IMR-90 (cell line): ENCODE results near the gene WWC2. TPM values are rescaled to one million over a fixed set of nuclear protein-coding genes. Genes with fewer than 3 reads are reported as not detected.
A peak's percentile ranks its signal among the peaks of the same experiment; 100 is the strongest.

Experiments
- ATAC-seq: fragments of 200-7000 bp; cut with Tn5 transposase; 2 replicates; pipeline ENCODE4 v1.9.1; 2020; ENCODE audit warnings: low read depth, mild to moderate bottlenecking, moderate library complexity
- BruUV-seq: library from RNA; stranded (reverse); fragments of 400-500 nt; replicated peaks from 2 replicates; lab custom pipeline; 2021; lab: Mats Ljungman, UMichigan
- CTCF ChIA-PET: fragments of 300-600 bp; formaldehyde crosslinking; extraction: SDS; loops from one replicate; lab custom pipeline; 2021; ENCODE audit warnings: antibody characterized with exemption; lab: Yijun Ruan, JAX
- POLR2A ChIA-PET: fragments of 300-600 bp; sonication (Branson Sonifier 250); formaldehyde crosslinking; loops from one replicate; lab custom pipeline; 2022; ENCODE audit warnings: antibody characterized with exemption; ENCODE audit not compliant: unreplicated experiment; lab: Charles Lee
- DNase-seq: peaks from one replicate; pipeline ENCODE4 v3.0.0; 2013
- H2AFZ ChIP-seq: replicated peaks from 2 replicates; pipeline ENCODE3; 2013; ENCODE audit warnings: low read length, mild to moderate bottlenecking; ENCODE audit not compliant: poor library complexity
- H2AK5ac ChIP-seq: 2 replicates; pipeline ENCODE4 v1.6.1; 2013; ENCODE audit warnings: low read depth, low read length, inconsistent platforms
- H2AK9ac ChIP-seq: replicated peaks from 2 replicates; pipeline ENCODE3; 2013; ENCODE audit warnings: mild to moderate bottlenecking, low read depth, low read length, moderate library complexity; ENCODE audit not compliant: poor library complexity
- H2BK120ac ChIP-seq: 2 replicates; pipeline ENCODE4 v1.6.1; 2013; ENCODE audit warnings: low read depth, low read length, inconsistent platforms
- H2BK15ac ChIP-seq: 3 replicates; pipeline ENCODE4 v1.6.1; 2013; ENCODE audit warnings: low read depth, low read length, inconsistent platforms
- H2BK20ac ChIP-seq: 2 replicates; pipeline ENCODE4 v1.6.1; 2013; ENCODE audit warnings: low read depth, mild to moderate bottlenecking, inconsistent platforms, low read length, moderate library complexity
- H2BK5ac ChIP-seq: 2 replicates; pipeline ENCODE4 v1.6.1; 2013; ENCODE audit warnings: mild to moderate bottlenecking, low read depth, low read length, inconsistent platforms; ENCODE audit not compliant: poor library complexity, severe bottlenecking
- H3K14ac ChIP-seq: replicated peaks from 2 replicates; pipeline ENCODE4 v1.6.1; 2013; ENCODE audit warnings: low read depth, low read length, inconsistent platforms
- H3K18ac ChIP-seq: 2 replicates; pipeline ENCODE4 v1.6.1; 2013; ENCODE audit warnings: low read depth, low read length, control low read depth
- H3K23ac ChIP-seq: 2 replicates; pipeline ENCODE4 v1.6.1; 2013; ENCODE audit warnings: low read depth, low read length, inconsistent platforms
- H3K27ac ChIP-seq: 2 replicates; pipeline ENCODE4 v1.5.1; 2013; ENCODE audit warnings: mild to moderate bottlenecking, control low read depth, low read length; ENCODE audit not compliant: insufficient read depth
- H3K27me3 ChIP-seq: 2 replicates; pipeline ENCODE4 v1.6.1; 2013; ENCODE audit warnings: low read length; ENCODE audit not compliant: control insufficient read depth, insufficient read depth
- H3K36me3 ChIP-seq: 2 replicates; pipeline ENCODE4 v1.6.1; 2013; ENCODE audit warnings: low read length, mixed read lengths; ENCODE audit not compliant: control insufficient read depth, insufficient read depth
- H3K4ac ChIP-seq: 2 replicates; pipeline ENCODE4 v1.6.1; 2013; ENCODE audit warnings: low read depth, low read length, inconsistent platforms
- H3K4me1 ChIP-seq: 2 replicates; pipeline ENCODE4 v1.6.1; 2013; ENCODE audit warnings: low read length, mixed read lengths; ENCODE audit not compliant: control insufficient read depth, insufficient read depth
- H3K4me2 ChIP-seq: 2 replicates; pipeline ENCODE4 v1.6.1; 2013; ENCODE audit warnings: low read depth, mild to moderate bottlenecking, control low read depth, low read length, moderate library complexity
- H3K4me3 ChIP-seq: 2 replicates; pipeline ENCODE4 v1.5.1; 2013; ENCODE audit warnings: low read depth, mild to moderate bottlenecking, control low read depth, low read length, moderate library complexity; ENCODE audit not compliant: insufficient read depth
- H3K56ac ChIP-seq: 2 replicates; pipeline ENCODE4 v1.6.1; 2013; ENCODE audit warnings: low read length, inconsistent platforms; ENCODE audit not compliant: insufficient read depth; ENCODE audit errors: extremely low read depth
- H3K79me1 ChIP-seq, 2 experiments: 2 replicates each; pipeline ENCODE4 v1.6.1; 2013; ENCODE audit warnings: low read length in 2 of 2, inconsistent platforms in 1 of 2, low read depth in 1 of 2
- H3K9ac ChIP-seq: 2 replicates; pipeline ENCODE4 v1.6.1; 2013; ENCODE audit warnings: low read depth, low read length, control low read depth
- H3K9me1 ChIP-seq: 2 replicates; pipeline ENCODE4 v1.6.1; 2013; ENCODE audit warnings: low read length, inconsistent platforms; ENCODE audit not compliant: insufficient read depth
- H3K9me3 ChIP-seq: 2 replicates; pipeline ENCODE4 v1.6.1; 2013; ENCODE audit warnings: low read length; ENCODE audit not compliant: control insufficient read depth, insufficient read depth
- H4K20me1 ChIP-seq: 2 replicates; pipeline ENCODE4 v1.6.1; 2013; ENCODE audit warnings: low read length, inconsistent platforms; ENCODE audit not compliant: insufficient read depth
- H4K5ac ChIP-seq: 2 replicates; pipeline ENCODE4 v1.6.1; 2013; ENCODE audit warnings: mild to moderate bottlenecking, low read depth, low read length, control low read depth
- H4K8ac ChIP-seq, 2 experiments: 2 replicates each; pipeline ENCODE4 v1.6.1; 2013; ENCODE audit warnings: low read depth in 2 of 2, low read length in 2 of 2, control low read depth in 1 of 2, inconsistent platforms in 1 of 2
- H4K91ac ChIP-seq: 2 replicates; pipeline ENCODE4 v1.6.1; 2013; ENCODE audit warnings: low read depth, low read length, inconsistent platforms; ENCODE audit not compliant: insufficient read depth
- CHD1 ChIP-seq: IDR thresholded peaks from 2 replicates; pipeline ENCODE4 v1.6.1; 2012; ENCODE audit warnings: low read depth, low read length, improper control_type of control experiment
- MAZ ChIP-seq: IDR thresholded peaks from 2 replicates; pipeline ENCODE4 v1.6.1; 2012; ENCODE audit warnings: low read depth, mild to moderate bottlenecking, low read length, improper control_type of control experiment, moderate library complexity, borderline replicate concordance
- POLR2A ChIP-seq: IDR thresholded peaks from 2 replicates; pipeline ENCODE4 v1.6.1; 2012; ENCODE audit warnings: mild to moderate bottlenecking, low read depth, low read length
- RAD21 ChIP-seq: IDR thresholded peaks from 2 replicates; pipeline ENCODE4 v1.6.1; 2012; ENCODE audit warnings: low read length, improper control_type of control experiment
- SMC3 ChIP-seq: fragments of 150-350 bp; IDR thresholded peaks from 2 replicates; pipeline ENCODE4 v1.6.1; 2016; ENCODE audit warnings: low read depth, mild to moderate bottlenecking, antibody characterized with exemption, low read length, moderate library complexity
- WGBS, 2 experiments: methylation state at CpG; one replicate each; pipeline versions ENCODE4 v1.1.5 to v1.1.7; 2013; ENCODE audit warnings: missing lambda C conversion rate in 2 of 2; ENCODE audit not compliant: insufficient read length in 1 of 2; ENCODE audit errors: extremely low coverage in 2 of 2; 5-methylcytosine and 5-hydroxymethylcytosine counted together
- dilution Hi-C: fragments of 300-500 bp; cut with HindIII; formaldehyde crosslinking; loops from one replicate; pipeline ENCODE4 v1.14.3; 2018; ENCODE audit warnings: low sequenced_read_pairs; ENCODE audit not compliant: unreplicated experiment
- in situ Hi-C: fragments of 300-500 bp; cut with MboI; formaldehyde crosslinking; loops from 3 replicates; pipeline ENCODE4 v1.14.3; 2019; ENCODE audit warnings: low sequenced_read_pairs, inconsistent platforms, mixed read lengths
- intact Hi-C: fragments of 100-400 bp; cut with micrococcal nuclease; formaldehyde crosslinking; loops from 2 replicates; pipeline ENCODE4 v1.10.0; 2022
- polyA plus RNA-seq, 3 experiments: library from polyadenylated mRNA; depleted of rRNA; stranded (reverse); fragments of >200 nt; gene quantifications; 2 replicates each; pipeline ENCODE4 v1.2.3, GENCODE V29; 2012; ENCODE audit warnings: low replicate concordance in 1 of 3
- total RNA-seq: library from RNA; depleted of rRNA; stranded (reverse); fragments of >200 nt; gene quantifications from 2 replicates; pipeline ENCODE4 v1.2.3, GENCODE V29; 2012

The WWC2 gene
- total and polyA plus RNA-seq, 2 of the 4 experiments (the other 2 are of a cell fraction) = 26.6 to 27.4 TPM

DNA sequence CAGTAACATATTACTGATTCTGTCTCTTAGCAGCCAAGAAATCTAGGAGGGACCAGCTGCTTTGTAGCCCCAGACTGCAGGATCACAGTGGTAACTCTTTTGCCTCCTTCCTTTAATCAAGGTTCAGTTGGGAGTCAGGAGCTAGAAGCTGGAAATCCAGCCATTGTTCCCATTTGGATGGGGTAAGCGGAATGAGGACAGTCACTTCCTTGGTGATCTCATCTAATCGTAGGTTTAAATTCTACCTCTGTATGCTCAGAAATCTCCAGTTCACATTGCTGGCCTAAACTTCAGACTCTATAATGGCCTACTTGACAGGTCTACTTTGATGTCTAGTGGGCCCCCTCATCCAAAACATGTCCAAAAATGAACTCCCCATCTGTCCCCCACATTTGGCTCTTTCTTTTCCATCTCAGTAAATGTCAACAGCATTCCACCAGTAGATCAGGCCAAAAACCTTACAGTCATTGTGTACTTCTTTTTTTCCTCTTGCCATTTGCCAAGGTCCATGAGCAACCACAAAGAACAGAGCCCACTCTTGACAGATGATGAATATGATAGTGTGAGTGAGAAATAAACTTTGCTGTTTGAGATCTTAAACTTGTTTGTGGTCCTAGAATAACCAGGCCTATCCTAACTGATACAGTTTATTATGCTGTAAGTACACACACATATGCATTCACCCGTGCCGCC lies 40.1 kb downstream of the WWC2 start (continued):
- TF ChIP-seq MAZ = no peak

DNA sequence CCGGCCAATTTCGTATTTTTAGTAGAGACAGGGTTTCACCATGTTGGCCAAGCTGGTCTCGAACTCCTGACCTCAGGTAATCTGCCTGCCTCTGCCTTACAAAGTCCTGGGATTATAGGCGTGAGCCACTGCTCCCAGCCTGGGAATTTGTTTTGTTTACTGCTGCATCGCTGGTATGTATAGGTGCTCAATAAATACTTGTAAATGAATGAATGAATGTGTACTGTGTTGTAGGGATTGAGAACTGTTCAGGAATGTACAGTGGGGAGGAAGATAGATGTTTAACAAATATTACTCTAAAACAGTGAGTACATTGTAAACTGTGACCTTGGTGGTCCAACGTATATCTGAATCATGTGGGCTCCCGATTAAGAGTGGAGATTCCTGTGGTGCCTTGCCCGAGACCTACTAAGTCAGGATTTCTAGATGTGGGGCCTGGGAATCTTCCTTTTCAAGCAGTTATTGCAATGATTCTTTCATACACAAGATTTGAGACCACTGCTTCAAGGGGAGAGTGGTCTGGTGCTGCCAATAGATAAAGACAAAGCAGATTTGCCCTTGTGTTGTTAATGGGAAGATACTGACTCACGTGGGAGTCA lies 41.0 kb downstream of the WWC2 start:
- ChIA-PET POLR2A (no interaction called here), CTCF (no interaction called here)
- dilution Hi-C loops = no loop called here
- DNase-seq = peak; percentile 58
- Histone ChIP-seq H2BK20ac (no peak overlapping the region), H3K23ac (peak overlapping the region; percentile 10; the same call in 1 of the 2 replicates), H3K18ac (no peak overlapping the region), H3K79me1 (peaks cover 35 to 76% of the 10 kb centered on the region in 2 experiments), H3K9ac (no peak overlapping the region), H3K9me3 (0 out of 2 replicates have a peak, but pooled peaks cover 2% of the 10 kb centered on the region), H4K8ac (no peak overlapping the region), H2AK5ac (0 out of 2 replicates have a peak overlapping the region, but pooled peaks have one; percentile 11), H4K91ac (no peak overlapping the region), H3K27me3 (no peaks in the 10 kb centered on the region), H3K56ac (no peak overlapping the region), H2BK120ac (no peak overlapping the region), H4K5ac (no peak overlapping the region), H3K14ac (peak overlapping the region; percentile 12; the same call in 1 of the 2 replicates), H2BK5ac (peak overlapping the region; percentile 42), H3K4me1 (peaks cover 13% of the 10 kb centered on the region), H2AFZ (no peak overlapping the region), H3K36me3 (no peaks in the 10 kb centered on the region), H3K9me1 (peaks cover 15% of the 10 kb centered on the region), H2BK15ac (no peak overlapping the region), H3K4me3 (no peak overlapping the region), H3K27ac (no peak overlapping the region), H3K4me2 (peak overlapping the region; percentile 14; the same call in 1 of the 2 replicates), H2AK9ac (no peak overlapping the region), H3K4ac (peak overlapping the region; percentile 11; the same call in 1 of the 2 replicates), H4K20me1 (peaks cover 64% of the 10 kb centered on the region)
- in situ Hi-C loops = no loop called here
- 58% methylated on average over 5 of the region's 9 CpGs; no CpG with 5 or more reads in 1 of the 2 experiments for WGBS, 2 experiments
- BruUV-seq = no TSS peak
- no peak for TF ChIP-seq SMC3
- no peak for TF ChIP-seq RAD21
- no peak for TF ChIP-seq MAZ
- no peak for TF ChIP-seq POLR2A
- no peak for TF ChIP-seq CHD1
- intact Hi-C loops = loop anchor here (5.0 kb wide), 1 partner anchor 38 kb away; no protein-coding TSS in a partner anchor
- ATAC-seq = no peak
